HG03342 (cell line): ENCODE data around the gene KRTAP10-6.
"Not testable (repeated sequence)": the region's sequence is repeated elsewhere in the genome, so short reads cannot be mapped to it uniquely, and the experiment has no call there.

ENCODE experiments used
- ATAC-seq: cut with Tn5 transposase; IDR thresholded peaks from one replicate; pipeline ENCODE4 v1.9.1; 2021; ENCODE audit warnings: mild to moderate bottlenecking, moderate library complexity; ENCODE audit not compliant: unreplicated experiment

The KRTAP10-6 gene

DNA sequence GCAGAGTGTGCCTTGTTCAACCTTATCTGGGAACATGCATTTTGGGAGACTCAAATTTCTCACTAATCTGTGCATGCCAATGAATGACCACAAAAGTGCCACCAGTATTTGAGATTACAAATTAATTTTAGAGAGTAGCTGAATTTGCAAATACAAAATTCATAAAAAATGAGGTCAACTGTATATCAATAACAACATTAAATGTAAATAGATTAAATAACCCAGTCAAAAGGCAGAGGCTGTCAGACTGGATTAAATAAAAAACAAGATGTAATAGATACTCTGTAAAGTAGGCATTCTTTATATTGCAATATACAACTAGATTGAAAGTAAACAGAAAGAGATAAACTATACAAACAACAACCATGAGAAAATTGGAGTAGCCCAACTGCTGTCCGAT, 28.2 kb downstream of the KRTAP10-6 start:
- ATAC-seq, result no peak

DNA sequence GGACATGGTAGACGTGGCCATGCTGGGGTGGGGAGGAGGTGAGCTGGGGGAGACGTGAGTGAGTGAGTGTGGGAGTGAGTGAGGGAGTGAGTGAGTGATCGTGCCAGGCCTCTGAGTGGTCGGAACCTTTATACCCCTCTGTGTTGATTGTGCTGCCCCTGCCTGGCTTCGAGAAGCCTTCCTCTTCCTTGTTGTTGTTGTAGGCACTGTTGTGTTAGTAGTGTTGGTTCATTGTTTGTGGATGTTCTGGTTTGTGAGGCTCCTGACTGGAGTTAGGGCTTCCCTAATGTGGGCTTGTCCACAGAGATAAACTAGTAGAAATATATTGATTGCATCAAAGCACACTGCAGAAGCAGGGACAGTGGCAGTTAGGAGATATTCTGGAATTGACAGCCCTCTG, 33.6 kb downstream of the KRTAP10-6 start, which contains the start of gene KRTAP10-3:
Gene KRTAP10-3, minus strand, starts transcription at position 101 of the 400 bp plus-strand sequence. Its CDS starts 80 bp downstream, at position 21.
- ATAC-seq, result no peak

DNA sequence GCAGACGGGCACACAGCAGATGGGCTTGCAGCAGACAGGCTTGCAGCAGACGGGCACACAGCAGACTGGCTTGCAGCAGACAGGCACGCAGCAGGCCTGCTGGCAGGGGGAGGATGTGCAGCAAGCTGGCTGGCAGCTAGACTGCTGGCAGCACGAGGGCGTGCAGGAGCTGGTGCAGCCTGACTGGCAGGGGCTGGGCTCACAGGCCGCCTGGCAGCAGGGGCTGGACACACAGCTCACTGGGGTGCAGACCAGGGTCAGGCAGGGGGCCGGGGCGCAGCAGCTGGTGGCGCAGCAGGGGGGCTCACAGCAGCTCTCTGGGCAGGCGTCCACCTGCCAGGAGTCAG, 34.0 kb downstream of the KRTAP10-6 start:
- ATAC-seq, result not testable (repeated sequence)

DNA sequence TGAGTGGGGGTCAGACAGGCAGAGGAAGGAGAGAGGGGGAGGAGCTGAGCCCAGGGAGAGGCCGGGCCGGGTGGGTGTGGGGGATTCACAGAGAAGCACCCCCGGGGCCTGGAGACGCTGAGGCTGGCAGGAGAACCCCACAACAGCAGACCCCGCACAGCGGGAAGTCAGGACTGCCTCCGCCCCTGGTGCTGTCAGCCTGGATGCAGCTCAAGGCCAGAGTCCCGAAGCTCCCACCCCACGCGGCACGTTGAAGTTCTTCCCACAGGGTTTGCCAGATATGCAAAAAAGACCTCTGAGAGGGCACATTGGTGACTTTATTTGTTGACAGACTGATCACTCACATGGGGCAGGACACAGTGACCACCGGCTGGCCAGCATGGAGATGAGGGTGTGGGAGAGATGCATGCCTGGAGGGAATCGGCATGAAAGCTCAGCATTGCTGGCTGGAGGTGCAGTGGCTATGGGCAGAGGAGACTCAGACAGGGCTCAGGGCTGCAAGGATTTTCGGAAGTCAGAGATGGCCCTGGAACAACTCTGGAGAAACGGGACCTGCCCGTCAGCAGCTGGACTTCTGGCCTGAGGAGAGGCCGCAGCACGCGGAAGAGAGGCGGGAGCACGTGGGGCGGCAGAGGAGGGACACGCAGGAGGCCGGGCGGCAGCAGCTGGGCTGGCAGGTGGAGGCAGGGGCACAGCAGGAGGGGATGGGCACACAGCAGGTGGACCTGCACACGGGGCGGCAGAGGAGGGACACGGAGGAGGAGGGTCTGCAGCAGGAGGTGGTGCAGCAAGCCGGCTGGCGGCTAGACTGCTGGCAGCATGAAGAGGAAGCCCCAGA, 34.6 kb downstream of the KRTAP10-6 start:
- no peak for ATAC-seq

DNA sequence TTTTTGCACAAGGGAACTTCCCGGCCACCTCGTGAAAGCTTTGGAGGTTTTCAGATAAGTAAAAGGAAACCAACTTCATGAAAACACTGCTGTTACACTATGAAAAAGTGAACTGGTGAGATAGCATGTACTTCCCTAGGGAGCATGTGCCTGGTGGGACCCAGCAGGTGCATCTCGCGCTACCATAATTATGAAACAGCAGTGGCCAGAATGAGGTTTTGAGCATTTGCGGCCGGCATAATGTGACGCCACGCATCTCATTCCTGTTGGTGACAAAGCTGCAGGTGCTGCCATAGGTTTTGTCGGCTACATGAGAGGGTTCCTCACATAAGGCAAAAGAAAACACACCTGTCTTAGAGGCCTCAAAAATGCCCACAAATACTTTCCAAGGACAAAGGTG, 35.4 kb downstream of the KRTAP10-6 start:
- no peak for ATAC-seq

DNA sequence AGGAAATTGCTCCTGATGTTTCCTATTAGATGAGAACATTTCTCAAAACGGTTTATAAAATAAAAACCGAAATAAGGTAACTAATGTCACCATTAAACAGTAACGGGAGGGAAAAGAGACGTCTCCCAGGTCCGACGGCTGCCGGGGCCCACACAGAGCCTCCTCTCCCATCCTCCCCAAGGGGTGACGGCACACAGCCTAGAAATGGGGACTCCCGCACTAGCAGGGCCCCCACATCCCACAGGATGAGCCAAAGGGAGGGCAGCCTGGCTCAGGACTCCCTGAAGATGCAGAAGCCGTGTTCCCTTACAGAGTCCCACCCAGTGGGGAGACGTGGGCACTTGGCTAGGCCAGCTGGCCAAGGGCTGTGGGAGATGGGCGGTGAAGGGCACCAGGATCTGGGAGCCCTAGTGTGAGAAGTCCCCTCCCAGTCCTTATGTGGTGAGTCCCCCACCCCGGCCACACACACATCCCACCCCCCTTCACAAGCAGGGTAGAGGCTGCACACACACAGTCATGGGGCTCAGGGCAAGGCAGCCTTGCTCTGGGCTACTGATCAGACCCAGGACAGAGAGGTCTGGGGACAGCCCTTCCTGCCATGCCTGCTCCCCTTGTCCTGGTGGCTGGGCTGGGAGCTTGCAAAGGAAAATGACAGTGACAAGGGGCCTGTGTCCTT, 37.0 kb downstream of the KRTAP10-6 start:
- no peak for ATAC-seq

DNA sequence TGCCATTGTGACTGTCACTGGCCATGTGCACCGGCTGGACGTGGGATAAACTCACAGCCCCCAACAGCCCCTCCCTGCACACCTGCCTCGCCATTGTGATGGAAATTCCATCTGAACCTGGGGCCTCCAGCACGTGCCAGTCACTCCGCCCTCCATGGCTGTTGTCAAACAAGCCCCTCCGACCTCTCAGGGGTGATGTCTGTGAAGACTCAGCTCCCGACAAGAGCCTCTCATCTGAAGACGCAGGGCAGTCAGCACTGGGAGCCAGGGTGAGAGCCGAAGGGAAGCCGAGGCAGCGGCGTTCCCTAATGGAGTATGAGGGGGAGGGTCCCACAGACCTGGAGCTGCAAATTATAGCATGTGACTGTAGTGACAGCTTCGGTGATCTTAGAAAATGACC, 39.6 kb downstream of the KRTAP10-6 start:
- no peak for ATAC-seq

DNA sequence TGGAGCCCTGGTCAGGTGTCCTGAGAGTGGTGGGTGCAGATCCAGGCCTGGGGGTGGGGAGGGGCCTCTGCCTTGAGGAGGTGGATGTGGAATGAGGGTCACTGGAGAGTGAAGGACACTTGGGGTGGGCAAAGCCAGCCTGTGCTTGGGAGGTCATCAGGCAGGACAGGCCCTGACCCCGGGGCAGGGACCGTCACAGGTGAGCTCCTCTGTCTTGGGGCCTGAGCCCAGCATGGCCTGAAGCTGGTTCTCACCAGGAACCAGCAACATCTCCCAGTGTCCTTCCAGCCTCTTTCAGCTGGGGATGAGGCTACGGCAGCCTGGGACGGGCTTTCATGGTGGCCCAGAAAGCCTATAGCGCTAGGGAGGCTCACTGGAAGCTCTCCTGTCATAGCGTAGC, 40.2 kb downstream of the KRTAP10-6 start:
- no peak for ATAC-seq

DNA sequence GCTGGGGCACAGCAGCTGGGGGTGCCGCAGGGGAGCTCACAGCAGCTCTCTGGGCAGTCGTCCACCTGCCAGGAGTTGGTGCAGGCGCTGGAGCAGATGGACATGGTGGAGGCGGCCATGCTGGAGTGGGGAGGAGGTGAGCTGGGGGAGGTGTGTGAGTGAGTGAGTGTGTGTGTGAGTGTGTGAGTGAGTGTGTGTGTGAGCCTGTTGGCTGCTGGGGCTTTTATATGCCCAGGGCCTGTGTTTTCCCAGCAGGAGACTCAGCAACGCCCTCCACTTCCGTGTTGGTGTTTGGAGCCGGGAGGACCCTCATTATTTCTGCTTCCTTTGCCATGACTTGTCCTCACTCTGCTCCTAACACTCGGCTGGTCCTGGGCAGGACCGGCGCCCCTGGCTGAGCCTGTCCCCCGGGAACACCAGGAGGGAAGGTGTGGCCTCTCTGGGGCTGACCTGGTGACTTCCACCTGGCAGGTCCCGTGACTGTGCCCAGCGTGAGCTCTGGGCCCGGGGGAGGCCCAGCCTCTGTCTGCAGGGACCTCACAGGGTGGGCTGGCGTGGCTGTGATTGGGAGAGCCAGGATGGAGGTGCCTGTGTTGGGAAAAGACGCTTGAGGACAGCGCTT, 40.9 kb downstream of the KRTAP10-6 start, which contains the start of gene KRTAP10-2:
Gene KRTAP10-2, minus strand, starts transcription at position 166 of the 622 bp plus-strand sequence. Its CDS starts 47 bp downstream, at position 119.
- no peak for ATAC-seq

DNA sequence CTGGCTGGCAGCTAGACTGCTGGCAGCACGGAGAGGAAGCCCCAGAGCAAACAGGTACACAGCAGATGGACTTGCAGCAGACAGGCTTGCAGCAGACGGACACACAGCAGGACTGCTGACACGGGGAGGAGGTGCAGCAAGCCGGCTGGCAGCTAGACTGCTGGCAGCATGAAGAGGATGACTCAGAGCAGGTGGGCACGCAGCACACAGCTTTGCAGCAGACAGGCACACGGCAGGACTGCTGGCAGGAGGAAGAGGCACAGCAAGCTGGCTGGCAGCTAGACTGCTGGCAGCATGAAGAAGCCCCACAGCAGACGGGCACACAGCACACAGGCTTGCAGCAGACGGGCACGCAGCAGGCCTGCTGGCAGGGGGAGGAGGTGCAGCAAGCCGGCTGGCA, 41.5 kb downstream of the KRTAP10-6 start:
- no peak for ATAC-seq

DNA sequence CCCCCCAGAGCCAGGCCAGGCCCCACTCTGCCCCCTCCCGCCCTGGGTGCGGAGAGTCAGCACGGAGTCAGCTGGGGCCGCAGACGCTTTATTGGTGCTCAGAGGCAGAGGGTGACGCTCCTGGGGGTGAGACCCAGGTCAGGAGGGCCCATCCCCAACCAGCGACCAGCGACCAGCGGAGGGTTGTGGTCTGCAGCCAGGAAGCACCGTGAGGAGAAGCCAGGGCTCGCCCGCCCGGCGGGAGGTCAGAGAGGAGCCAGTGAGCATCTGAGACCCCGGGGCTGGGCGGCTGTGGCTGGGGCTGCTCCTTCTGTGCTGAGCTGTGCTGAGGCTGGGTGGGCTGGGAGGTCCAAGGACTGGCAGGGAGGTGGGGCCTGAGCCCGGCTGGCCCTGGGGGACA, 42.0 kb downstream of the KRTAP10-6 start:
- ATAC-seq, result not testable (repeated sequence)

DNA sequence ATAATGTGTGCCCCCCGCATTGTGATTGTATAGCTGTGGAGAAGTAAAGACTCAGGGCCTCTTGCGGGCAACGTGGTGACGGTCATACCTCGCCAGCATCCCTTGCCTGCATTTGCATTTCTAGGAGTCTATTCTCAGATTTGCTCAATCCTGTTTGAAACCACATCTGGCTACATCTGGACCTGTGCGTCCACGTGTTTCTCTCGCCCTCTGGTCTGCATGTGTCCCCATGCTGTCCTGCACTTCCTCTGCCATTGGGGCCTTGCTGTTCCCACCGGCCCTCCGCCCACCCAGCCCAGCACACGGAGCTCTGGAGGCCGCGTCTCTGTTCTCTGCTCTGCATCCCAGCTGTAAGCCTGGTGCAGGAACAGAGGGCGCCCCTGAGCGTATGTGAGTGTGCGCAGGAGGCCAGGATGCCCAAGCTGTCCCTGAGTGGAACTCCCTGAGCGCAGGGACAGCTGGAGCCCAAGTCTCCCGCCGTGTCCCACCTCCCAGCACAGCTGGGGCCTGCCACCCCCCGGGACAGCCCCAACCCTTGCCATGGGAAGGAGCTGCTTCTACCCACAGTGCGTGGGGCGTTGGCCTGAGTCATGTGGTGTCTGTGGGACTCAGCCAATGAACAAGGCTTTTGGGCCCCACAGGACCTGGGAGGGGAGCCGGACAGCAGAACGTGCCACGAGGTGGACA, 42.6 kb downstream of the KRTAP10-6 start:
- ATAC-seq, result no peak

DNA sequence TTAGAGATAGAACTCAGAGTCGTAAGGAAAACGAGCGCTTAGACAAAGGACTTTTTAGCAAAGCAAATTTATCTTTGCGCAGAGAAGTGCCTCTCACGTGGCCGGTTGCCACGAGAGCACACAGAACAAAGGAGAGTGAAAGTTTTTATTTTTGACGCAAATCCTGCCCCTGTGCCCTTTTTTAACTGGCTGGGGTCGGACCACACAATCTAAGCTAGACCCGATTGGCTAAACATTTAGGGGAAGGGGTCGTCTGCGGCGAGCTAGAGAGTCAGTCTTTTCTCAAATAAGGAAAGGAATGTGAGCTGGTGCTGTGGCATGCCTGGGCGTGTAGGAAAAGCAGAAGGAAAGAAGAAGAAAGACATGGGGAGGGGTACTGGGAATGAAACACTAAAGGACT, 43.4 kb downstream of the KRTAP10-6 start:
- no peak for ATAC-seq

DNA sequence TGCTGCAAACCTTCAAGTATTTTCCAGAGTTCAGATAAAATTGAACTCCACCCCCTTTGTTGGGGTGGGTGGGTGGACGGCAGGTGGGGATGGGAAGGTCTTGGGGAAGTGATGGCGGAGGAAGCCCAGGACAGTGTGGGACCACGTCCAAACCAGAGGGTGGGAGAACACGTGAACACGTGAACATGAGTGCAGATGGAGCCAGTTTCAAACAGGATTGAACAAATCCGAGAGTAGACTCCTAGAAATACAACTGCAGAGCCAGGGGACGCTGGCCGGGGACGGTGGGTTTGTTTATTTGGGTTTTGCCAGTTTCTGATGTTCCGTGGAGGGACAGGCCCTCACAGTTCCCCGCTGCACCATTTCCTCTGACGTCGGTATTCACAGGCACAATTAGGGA, 43.9 kb downstream of the KRTAP10-6 start:
- ATAC-seq, result no peak

DNA sequence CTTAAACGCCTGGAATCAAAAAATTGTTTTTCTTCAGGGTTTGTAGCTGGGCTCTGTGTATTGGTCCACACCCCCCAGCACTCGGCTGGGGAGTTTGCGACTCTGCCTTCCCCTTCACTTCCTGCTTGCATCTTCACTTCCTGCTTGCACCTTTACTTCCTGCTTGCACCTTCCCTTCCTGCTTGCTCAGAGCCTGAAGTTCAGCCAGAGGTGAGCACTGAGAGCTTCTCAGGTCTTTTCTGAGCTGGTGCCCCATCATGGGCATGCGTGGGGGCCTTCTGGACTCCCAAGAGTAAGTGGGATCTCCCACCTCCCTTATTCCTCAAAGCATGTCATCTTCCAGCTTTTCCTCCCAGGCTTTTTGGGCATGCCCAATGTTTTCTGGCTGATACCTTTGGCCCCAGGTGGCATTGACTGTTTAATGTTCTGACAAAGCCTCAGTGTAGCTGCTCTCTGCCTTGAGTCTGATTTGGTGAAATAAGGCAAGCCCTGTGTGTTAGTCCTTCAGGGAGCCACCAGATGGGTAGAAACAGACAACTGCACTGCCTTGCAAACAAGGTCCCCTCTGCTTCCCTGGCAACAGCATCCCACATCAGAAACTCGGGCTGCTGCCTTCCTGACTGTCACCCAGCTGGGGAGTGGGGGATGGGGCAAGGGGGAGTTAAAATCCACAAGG, 44.5 kb downstream of the KRTAP10-6 start:
- no peak for ATAC-seq

DNA sequence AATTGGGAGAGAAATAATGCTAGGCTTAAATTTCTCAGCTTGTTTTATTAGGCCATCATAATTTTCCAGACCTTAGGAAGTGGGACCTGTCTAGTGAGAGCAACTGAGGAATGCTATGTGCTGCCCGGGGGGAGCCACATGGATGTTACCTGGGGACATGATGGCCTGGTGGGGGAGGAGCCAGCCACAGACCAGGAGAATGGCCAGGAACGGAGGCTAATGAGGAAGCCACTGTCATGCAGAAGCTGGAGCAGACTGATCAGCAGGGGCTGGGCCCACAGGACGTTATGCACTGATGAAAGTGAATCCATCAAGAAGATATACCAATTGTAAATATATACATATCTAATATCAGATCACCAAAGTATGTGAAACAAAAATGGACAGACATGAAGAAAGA, 47.7 kb downstream of the KRTAP10-6 start:
- no peak for ATAC-seq

DNA sequence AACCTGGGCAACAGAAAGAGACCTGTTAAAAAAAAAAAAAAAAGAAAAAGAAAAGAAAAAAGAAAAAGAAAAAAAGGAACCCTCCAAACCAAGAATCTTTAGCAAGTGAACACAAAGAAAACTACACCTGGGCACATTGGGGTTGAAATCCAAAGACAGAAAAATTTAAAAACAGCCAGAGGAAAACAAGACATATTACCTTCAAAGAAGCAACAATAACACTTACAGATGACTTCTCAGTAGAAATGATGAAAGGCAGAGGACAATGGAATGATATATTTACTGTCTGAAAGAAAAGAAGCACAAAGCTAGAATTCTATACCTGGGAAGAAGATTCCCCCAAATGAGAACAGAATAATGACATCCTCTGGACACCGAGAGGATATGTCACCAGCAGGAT, 49.6 kb downstream of the KRTAP10-6 start:
- ATAC-seq, result no peak
